Fibroblast of villous mesenchyme (primary cell): Measurements from ENCODE around the gene DNAH2. TPM values are rescaled to one million over a fixed set of nuclear protein-coding genes. Genes with fewer than 3 reads are reported as not detected.

ENCODE experiments used
- DNase-seq: peaks from one replicate; pipeline ENCODE4 v3.0.0-alpha.2; 2010; ENCODE audit warnings: low read depth
- H3K4me3 ChIP-seq: 2 replicates; pipeline ENCODE4 v1.5.1; 2011; ENCODE audit warnings: low read depth, mild to moderate bottlenecking, low read length
- CTCF ChIP-seq: IDR thresholded peaks from 2 replicates; pipeline ENCODE4 v1.5.1; 2012; ENCODE audit warnings: low read depth, mild to moderate bottlenecking, low read length; ENCODE audit not compliant: insufficient read depth
- total RNA-seq: library from RNA; depleted of rRNA; stranded (reverse); fragments of >200 nt; gene quantifications from 2 replicates; pipeline ENCODE4 v1.2.3, GENCODE V29; 2012

DNAH2 gene
- total RNA-seq, 1 donor: 0.43 TPM

GRCh38 chr17:7703584-7704479, 13.7 kb upstream of the DNAH2 start:
- TF ChIP-seq CTCF: no peak
- peak; percentile 52 for DNase-seq
- peak overlapping the region; percentile 62 for H3K4me3 ChIP-seq

- no peak for TF ChIP-seq CTCF
- peak; percentile 37 for DNase-seq
- H3K4me3 ChIP-seq: peak within 1 kb of the TSS; percentile 62
These were observed 12.8 kb upstream of the DNAH2 start, which contains the start of gene EFNB3 for GRCh38 chr17:7704601-7705268. TSS of gene EFNB3 (plus strand) at chr17:7705202. CDS start at chr17:7705599, 397 bp downstream.

- peak overlapping the region; percentile 62 for H3K4me3 ChIP-seq
- TF ChIP-seq CTCF: no peak
- no peak for DNase-seq
These were observed 12.0 kb upstream of the DNAH2 start for GRCh38 chr17:7705269-7706255.

GRCh38 chr17:7706631-7707354, 10.8 kb upstream of the DNAH2 start:
- TF ChIP-seq CTCF: no peak
- H3K4me3 ChIP-seq: no peak overlapping the region
- DNase-seq: no peak

GRCh38 chr17:7707446-7707845, 10.1 kb upstream of the DNAH2 start:
- no peak for DNase-seq
- no peak overlapping the region for H3K4me3 ChIP-seq
- TF ChIP-seq CTCF: no peak
